NT2/D1 (cell line): Measurements from ENCODE around the gene SMIM3.

Experiments
- SUZ12 ChIP-seq: IDR thresholded peaks from 2 replicates; pipeline ENCODE4 v1.6.1; 2011; ENCODE audit not compliant: insufficient read length, insufficient read depth; ENCODE audit errors: extremely low read depth
- YY1 ChIP-seq: IDR thresholded peaks from 2 replicates; pipeline ENCODE4 v1.6.1; 2011; ENCODE audit not compliant: insufficient read length, insufficient read depth
- ZNF274 ChIP-seq: IDR thresholded peaks from 2 replicates; pipeline ENCODE4 v1.6.1; 2011; ENCODE audit warnings: mild to moderate bottlenecking, low read depth, low read length

DNA sequence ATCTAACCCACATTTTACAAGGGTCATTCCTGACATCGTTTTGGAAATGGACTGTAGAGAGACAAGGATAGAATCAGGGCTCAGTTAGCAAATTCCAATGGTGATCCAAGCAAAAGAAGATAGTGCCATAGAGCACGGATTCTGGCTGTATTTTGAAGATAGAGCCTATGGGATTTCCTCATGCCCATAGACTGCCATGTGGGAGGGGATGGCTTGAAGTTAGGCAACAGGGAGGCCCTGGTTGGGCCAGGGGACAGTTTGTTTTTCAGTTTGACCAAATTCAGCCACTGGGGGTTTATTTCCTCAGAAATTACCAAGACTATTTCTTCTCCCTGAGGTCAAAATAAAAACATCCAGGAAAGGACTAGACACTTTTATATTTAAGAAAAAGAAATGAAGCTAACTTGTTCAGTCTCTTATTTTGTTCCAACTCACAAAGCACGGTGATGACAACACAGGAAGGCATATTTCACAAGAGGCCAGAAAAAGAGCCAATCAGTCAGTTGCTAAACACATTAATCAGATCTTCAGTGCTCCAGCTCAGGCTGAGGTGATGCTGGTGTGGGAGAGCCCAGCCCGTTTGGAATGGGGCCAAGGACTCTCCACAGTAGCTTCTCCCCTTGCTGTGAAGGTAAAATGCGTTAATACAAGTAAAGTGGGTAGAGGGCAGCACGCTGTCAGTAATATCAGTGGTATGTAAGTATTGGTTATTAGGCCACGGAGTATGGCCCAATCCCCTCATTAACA is 15.4 kb upstream of the SMIM3 start:
- no peak for TF ChIP-seq SUZ12
- no peak for TF ChIP-seq YY1
- TF ChIP-seq ZNF274 = no peak
